ENCODE results near the gene COPZ2. TPM values are rescaled to one million over a fixed set of nuclear protein-coding genes. Genes with fewer than 3 reads are reported as not detected.
"Not testable (repeated sequence)": the region's sequence is repeated elsewhere in the genome, so short reads cannot be mapped to it uniquely, and the experiment has no call there.

The COPZ2 gene
- total RNA-seq = 155 TPM

DNA sequence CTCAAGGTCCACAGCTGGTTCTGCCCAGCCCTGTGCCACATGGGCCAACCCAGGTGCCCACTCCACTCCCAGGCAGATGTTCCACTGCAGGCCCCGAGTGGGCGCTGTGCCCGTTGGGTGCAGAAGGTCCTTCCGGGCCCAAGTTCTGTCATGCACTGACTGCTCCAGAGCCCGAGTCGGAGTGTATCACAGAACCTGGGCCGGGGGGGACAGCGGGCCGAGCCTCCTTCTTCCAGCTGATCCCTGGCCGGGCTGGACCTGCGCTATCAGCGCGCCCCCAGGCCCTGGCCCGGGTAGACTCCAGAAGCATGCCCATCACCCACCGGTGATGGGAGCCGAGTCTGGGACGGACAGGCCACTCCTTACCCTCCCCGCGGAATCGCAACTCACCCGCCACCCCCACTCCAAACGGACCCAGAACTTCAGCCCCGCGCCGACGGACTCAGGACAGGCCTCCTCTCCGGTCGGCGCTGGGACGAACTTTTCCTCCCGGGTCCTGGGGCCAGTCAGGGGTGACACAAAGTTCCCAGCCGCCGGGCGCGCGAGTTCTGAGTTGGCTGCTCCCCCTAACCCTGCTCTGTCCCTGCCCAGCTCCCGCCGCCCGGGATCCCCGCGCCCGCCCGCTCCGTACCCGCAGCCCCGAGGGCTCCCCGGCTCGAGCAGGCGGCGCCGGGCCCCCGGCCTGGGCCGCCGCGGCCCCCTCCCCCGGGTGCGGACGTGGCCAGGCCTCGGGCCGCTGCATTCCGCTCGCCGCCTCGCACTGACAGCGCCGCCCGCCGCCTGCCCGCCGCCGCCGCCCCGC is at the start of gene COPZ2:
Gene COPZ2 (minus strand): TSS at position 762 of the 802 bp plus-strand sequence. CDS start 20 bp downstream, at position 742.
- H3K4me1 ChIP-seq = peaks cover 5 to 9% of the 10 kb centered on the region in 2 donors
- H3K4me3 ChIP-seq = peak within 1 kb of the TSS; percentile 67 to 69
- peak; percentile 40 to 56 (median 50) for TF ChIP-seq CTCF (IDR thresholded peaks at IDR 0.05)
- H3K27me3 ChIP-seq = no peaks in the 10 kb centered on the region
- H3K27ac ChIP-seq = peak within 1 kb of the TSS; percentile 77 to 83
- DNase-seq (ENCODE audit: low spot score in 2 of 2) = peak; percentile 21 to 88
- no peaks in the 10 kb centered on the region for H3K9me3 ChIP-seq
- intact Hi-C loops (cut with DNase I) = loop anchor here (1.0 to 2.0 kb wide), 2 partner anchors 16 to 37 kb away; no protein-coding TSS in a partner anchor
- H3K36me3 ChIP-seq = no peaks in the 10 kb centered on the region

DNA sequence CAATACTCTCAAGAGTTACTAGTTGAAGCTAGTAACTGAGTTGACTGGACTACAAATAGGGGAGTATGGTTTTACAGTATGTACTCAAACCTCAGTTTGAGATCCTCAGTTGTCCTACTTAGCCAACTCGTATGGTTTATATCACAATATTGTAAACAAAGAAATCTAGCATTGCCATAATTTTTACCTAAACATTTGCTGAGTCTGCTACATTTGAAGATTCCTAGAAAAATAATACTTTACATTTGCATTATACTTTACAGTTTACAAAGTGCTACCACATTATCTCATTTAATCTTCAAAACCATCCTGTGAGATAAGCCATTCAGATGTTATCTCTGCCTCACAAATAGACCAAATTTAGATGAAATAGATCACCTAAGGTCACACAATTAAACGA is 47.3 kb upstream of the COPZ2 start:
- no peak for TF ChIP-seq CTCF (IDR thresholded peaks at IDR 0.05)
- Histone ChIP-seq H3K27ac (no peak overlapping the region), H3K27me3 (no peaks in the 10 kb centered on the region), H3K4me3 (no peak overlapping the region), H3K36me3 (no peaks in the 10 kb centered on the region), H3K4me1 (peaks cover 0 to 15% of the 10 kb centered on the region in 2 donors), H3K9me3 (no peaks in the 10 kb centered on the region)
- no peak for DNase-seq (ENCODE audit: low spot score in 2 of 2)
- intact Hi-C loops (cut with DNase I) = no loop called here

GRCh38 chr17:48081858-48082257 is 44.3 kb upstream of the COPZ2 start:
- TF ChIP-seq CTCF (IDR thresholded peaks at IDR 0.05) = no peak
- Histone ChIP-seq H3K27me3 (no peaks in the 10 kb centered on the region), H3K4me3 (no peak overlapping the region), H3K4me1 (peaks cover 0 to 15% of the 10 kb centered on the region in 2 donors), H3K27ac (no peak overlapping the region), H3K9me3 (no peaks in the 10 kb centered on the region), H3K36me3 (no peaks in the 10 kb centered on the region)
- no peak for DNase-seq (ENCODE audit: low spot score in 2 of 2)
- intact Hi-C loops (cut with DNase I) = no loop called here

DNA sequence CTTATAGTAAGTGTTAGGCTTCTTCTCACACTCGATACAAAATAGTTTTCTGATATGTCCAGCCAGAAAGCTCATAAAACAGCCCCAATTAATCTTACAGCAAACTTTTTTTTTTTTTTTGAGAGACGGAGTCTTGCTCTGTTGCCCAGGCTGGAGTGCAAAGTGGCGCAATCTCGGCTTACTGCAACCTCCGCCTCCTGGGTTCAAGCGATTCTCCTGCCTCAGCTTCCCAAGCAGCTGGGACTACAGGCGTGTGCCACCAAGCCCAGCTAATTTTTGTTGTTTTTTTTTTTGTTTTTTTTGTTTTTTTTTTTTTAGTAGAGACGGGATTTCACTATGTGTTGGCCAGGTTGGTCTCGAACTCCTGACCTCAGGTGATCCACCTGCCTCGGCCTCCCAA is 39.6 kb upstream of the COPZ2 start:
- H3K27me3 ChIP-seq; DNase-seq (ENCODE audit: low spot score in 2 of 2); intact Hi-C loops (cut with DNase I); H3K4me1 ChIP-seq; H3K4me3 ChIP-seq; H3K27ac ChIP-seq; H3K9me3 ChIP-seq: not testable (repeated sequence)
- H3K36me3 ChIP-seq = peaks cover 21 to 33% of the 10 kb centered on the region in 2 donors

DNA sequence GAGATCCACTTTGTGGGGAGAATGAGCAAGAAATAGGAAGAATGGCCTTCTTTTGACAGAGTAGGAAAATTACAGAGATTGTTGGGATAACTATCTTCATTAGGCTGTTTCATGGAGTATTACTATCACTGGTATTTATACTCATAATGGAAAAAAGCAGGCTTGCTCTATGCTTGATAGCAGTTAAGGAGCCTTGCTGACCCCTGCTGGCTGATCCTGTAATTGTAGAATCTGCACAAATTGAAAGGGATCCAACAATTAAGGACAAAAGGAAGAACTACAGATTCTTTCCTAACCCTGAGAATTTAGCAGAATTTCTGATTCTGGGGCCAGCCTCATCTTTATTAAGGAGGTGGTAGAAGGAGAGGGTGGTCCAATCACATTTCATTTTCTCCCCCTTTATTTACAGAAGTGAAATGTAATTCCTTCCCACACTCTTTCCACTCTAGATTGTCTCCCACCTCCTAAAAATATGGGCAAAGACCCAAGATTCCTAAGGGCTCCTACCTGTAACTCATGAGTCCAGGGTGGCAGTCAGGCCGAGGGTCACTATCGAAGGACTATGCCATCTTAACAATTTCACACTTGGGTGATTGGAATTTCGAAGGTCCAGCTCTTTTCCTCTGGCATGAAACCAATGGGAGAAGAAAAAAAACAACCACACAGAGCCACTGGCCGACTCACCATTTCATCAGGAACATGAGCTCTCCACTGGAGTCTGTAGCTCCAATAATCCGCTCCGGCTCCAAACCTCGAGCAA is 36.9 kb upstream of the COPZ2 start:
- H3K36me3 ChIP-seq = peaks cover 29 to 52% of the 10 kb centered on the region in 2 donors
- peak in 1 of 2 donors; percentile 92 for DNase-seq (ENCODE audit: low spot score in 2 of 2)
- peak overlapping the region in 1 of 2 donors; percentile 34 for H3K27ac ChIP-seq
- H3K9me3 ChIP-seq = no peaks in the 10 kb centered on the region
- no peak overlapping the region for H3K4me3 ChIP-seq
- intact Hi-C loops (cut with DNase I) = loop anchor here (1.0 to 2.0 kb wide), 4 partner anchors 24 to 56 kb away; partner anchors contain the start of gene COPZ2
- TF ChIP-seq CTCF (IDR thresholded peaks at IDR 0.05) = peak; percentile 67 to 83 (median 82)
- H3K4me1 ChIP-seq = no peaks in the 10 kb centered on the region
- H3K27me3 ChIP-seq = no peaks in the 10 kb centered on the region

DNA sequence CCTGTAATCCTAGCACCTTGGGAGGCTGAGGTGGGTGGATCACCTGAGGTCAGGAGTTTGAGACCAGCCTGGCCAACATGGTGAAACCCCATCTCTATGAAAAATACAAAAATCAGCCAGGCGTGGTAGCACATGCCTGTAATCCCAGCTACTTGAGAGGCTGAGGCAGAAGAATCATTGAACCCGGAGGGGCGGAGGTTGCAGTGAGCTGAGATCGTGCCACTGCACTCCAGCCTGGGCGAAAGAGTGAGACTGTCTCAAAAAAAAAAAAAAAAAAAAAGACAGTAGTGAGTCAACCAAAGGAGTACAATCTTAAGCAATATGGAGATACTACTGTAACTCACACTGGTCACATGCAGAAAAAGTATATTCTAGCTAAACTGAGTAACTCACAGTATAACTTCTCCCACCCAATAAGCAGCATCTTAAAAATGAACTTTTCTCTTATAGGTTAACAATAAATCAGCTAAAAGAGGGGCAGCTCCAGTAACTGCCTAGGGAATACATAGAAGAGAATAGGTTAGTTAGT is 36.0 kb upstream of the COPZ2 start:
- peak overlapping the region in 1 of 2 donors; percentile 34 for H3K27ac ChIP-seq
- not testable (repeated sequence) for DNase-seq (ENCODE audit: low spot score in 2 of 2); H3K4me1 ChIP-seq; H3K27me3 ChIP-seq; H3K4me3 ChIP-seq; H3K9me3 ChIP-seq
- peaks cover 31 to 60% of the 10 kb centered on the region in 2 donors for H3K36me3 ChIP-seq
- intact Hi-C loops (cut with DNase I) = loop anchor here (1.0 to 2.0 kb wide), 4 partner anchors 23 to 57 kb away; partner anchors contain the start of gene COPZ2

- DNase-seq (ENCODE audit: low spot score in 2 of 2) = not testable (repeated sequence)
Observed at GRCh38 chr17:48072811-48073210, 35.2 kb upstream of the COPZ2 start.

More at GRCh38 chr17:48072811-48073210, 35.2 kb upstream of the COPZ2 start:
- H3K27ac ChIP-seq; H3K9me3 ChIP-seq; H3K27me3 ChIP-seq; H3K4me1 ChIP-seq; intact Hi-C loops (cut with DNase I); H3K4me3 ChIP-seq: not testable (repeated sequence)
- peaks cover 33 to 64% of the 10 kb centered on the region in 2 donors for H3K36me3 ChIP-seq

All from ascending aorta (tissue), 2 donors.